HG02759 (cell line): ENCODE results near the gene NANOS1.
"Not testable (repeated sequence)": the region's sequence is repeated elsewhere in the genome, so short reads cannot be mapped to it uniquely, and the experiment has no call there.

ENCODE experiments used
- ATAC-seq: cut with Tn5 transposase; IDR thresholded peaks from one replicate; pipeline ENCODE4 v1.9.1; 2021; ENCODE audit warnings: mild to moderate bottlenecking, moderate library complexity; ENCODE audit not compliant: unreplicated experiment

Gene NANOS1

DNA sequence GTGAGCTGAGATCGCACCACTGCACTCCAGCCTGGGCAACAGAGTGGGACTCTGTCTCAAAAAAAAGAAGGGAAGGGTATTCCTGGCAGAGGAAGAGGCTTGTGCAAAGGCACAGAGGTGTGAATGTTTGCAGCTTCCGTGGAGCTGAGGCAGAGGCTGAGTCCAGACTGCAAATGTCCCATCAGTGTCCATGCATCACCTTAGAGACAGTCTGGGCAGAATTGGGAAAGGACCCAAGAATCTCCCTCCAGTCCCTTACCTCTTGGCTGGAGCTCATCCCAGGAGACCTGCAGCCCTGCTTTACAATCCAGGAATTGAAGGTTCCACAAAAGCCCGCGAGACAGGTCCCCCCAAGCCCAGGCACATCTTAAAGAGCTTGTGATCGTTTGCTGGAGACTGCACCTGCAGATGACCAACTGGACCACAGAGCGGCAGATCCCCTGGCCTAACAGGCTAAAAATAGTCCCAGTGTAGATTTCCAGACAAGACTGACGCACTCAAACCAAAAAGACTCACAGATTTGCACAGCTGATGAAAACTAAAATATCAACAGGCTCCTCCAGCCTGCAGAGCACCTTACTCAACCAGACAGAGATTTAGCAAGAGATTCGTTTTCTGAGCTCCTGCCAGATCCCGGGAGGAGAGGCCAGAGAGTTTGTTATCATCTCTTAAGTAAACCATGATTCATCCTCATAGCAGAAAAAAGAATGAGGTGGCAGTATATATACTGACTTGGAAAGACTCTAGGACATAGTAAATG lies 22.9 kb upstream of the NANOS1 start:
- no peak for ATAC-seq

DNA sequence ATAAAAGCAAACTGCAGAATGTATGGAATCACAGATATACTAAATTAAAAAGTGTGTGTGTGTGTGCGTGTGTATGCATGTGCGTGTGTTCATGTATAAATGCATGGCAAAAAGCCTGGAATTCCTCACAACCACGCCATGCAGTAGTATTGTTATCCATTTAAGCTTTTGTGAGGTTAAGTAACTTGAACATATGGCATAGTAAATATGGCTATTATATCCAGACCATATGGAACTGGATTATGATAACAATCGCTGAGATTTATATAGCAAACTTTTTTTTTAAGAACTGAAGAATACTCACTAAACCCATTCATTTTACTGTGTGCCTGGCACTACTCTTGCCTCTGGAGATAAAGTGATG lies 22.3 kb upstream of the NANOS1 start:
- ATAC-seq = no peak

DNA sequence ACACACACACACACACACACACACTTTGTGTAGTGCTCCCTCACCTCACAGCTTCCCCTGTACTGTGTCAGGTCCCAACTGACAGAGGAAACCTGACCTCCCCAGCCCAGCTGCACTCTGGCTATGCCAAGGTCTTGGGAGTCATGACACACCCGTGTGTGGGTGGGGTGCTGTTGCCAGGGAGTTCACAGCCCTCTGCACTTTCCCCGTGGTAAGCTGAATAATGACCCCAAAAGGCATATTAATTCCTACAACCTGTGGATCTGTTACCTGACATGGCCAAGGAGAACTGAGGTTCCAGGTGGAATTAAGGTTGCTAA lies 8.9 kb upstream of the NANOS1 start:
- no peak for ATAC-seq

DNA sequence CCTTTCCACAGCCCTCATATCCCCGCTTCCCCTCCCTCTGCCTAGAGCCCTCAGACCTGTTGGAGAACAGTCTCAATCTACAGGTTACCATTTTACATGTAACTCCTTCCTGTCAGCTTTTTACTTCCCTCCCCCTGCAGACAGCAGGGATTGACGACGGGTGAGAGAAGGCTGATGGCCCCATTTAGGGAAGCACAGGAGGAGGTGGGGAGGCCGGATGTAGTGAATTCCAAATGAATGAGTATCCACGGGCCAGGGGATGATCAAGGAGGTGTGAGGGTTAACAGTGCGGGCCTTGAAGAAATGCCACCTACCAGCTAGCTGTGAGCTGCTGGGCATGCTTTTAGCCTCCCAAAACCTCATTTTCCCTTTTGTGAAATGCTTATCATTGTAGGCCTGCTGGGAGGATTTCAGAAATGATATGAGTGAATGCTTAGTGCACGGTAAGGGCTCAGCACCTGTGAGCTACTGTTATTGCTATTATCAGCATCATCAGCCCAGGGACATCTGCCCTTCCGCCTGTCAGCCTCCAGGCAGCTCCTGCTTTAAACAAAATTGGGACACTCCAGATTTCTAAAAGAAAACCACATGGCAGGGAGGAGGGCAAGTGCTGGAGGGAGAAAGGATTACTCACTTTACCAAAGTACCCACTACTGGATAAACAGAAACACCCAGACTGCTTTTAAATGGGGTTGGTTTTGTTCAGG lies 6.5 kb upstream of the NANOS1 start:
- no peak for ATAC-seq

DNA sequence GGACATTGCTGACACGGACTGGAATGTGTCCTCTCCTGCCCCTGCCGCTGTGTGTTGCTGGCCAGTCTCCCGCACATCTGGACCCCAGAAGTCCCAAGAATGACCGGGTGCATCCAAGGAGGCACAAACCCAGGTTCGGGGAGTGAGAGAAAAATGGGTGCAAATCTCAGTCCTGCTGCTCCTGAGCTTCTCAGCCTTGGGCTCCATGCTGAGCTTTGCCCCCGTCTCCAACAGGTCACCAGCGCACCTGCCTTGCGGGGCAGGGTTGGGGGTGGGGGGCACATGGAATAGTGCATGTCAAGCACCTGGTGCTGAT lies 6.0 kb upstream of the NANOS1 start:
- ATAC-seq = no peak

DNA sequence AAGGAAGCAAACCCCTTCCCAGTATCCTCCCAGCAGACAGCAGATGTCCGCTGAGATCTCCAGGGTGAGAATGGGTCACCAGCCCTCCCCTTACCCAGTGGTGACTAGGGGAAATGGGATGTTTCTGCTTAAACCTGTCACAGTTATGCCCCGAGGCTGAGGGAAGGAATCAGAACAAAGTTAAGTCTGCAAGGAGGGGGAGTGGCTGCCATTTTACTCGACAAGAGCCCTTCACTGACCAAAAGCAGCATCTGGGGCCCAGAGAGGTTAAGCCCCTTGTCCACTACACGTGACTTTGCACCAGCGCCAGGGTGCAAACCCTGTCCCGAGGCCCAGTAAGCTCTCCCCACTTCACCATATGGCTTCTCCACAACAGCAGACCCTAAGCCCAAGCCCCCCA lies 4.6 kb upstream of the NANOS1 start:
- ATAC-seq = no peak

DNA sequence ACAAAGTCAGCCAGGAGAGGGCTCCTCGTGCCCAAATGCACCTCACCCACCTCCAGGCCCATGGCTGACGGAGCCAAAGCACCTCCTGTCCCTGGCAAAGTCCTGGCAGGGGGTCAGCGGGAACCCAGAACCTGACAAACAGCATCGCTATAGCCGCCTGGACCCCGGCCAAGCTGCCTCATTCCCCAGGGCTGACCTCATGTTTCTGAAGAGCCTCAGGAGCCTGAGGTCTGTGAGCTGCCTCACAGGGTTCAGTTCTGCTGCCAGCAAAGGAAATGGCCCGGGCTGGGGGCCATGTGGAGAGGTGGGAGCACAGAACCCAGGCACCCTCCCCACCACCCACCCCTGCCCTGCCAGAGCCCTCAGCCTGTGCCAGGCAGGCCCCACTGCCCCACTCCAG lies 4.2 kb upstream of the NANOS1 start:
- ATAC-seq = no peak

DNA sequence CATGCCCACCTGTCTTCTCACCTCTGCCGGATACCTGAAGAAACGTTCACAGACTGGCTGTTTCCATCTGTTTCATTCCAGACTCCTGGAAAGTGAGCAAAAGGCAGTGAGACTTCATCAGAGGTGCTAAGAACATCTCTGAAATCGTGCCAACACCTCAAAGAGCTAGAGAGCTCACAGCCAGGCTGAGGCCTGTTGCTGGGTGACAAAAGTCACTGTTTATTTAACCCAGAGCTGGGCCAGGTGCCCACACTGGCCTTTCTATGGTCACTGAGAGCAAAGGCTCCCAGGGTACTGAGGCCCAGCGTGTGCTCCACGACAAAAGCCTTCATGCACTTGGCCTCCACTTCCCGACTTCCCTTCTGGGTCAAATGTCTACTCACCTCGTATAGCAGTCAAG lies 3.7 kb upstream of the NANOS1 start:
- ATAC-seq = no peak

DNA sequence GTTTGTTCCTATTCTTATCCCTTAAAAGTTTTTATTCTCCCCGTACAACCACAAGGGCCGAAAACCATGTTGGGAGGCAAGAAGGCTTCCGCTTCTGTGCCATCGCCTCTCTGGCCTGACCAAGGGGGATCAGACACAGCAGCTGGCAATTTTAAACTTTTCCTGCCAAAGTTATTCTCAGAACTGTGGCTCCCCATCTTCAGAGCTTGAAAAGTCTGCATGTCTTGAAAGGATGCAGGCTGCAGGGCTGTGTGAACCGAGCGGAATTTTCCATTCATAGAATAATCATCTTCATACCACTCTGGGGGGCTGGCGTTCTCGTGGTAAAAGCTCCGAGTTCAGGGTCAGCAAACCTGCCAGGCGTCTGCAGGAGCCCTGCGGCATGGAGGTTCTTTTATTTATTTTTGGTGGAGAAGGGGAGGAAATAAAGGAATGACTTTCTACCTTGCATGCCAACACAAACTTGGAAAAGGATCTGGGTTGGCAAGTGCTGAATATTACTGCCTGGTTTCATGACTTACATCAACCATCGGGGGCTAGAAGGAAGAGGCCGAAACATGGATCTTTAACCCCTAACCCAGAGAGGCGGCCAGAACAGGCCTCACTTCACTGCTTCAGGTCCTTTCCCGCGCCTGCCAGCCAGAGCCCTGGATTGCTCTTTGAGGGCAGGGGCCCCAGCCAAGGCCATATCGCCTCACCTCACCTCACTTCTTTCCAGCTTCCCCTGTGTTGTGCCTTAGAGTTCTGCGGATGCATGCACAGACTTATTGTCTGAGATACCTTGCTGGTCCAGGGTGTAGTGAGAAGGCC lies 3.0 kb upstream of the NANOS1 start:
- no peak for ATAC-seq

DNA sequence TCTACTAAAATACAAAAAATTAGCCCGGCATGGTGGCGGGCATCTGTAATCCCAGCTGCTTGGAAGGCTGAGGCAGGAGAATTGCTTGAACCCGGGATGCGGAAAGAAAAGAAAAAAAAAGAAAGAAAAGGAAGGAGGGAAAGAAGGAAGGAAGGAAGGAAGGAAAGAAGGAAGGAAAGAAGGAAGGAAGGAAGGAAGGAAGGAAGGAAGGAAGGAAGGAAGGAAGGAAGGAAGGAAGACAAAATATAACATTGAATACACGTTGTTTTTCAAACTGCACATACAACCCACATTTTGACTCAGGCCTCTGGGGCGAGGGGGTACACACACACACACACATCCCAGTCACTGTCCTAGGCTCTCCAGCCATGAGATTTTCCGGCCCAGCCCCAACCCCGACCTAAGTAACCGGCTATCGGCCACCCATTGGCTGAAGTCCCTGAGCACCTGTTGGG lies 1.0 kb upstream of the NANOS1 start:
- ATAC-seq = not testable (repeated sequence)

DNA sequence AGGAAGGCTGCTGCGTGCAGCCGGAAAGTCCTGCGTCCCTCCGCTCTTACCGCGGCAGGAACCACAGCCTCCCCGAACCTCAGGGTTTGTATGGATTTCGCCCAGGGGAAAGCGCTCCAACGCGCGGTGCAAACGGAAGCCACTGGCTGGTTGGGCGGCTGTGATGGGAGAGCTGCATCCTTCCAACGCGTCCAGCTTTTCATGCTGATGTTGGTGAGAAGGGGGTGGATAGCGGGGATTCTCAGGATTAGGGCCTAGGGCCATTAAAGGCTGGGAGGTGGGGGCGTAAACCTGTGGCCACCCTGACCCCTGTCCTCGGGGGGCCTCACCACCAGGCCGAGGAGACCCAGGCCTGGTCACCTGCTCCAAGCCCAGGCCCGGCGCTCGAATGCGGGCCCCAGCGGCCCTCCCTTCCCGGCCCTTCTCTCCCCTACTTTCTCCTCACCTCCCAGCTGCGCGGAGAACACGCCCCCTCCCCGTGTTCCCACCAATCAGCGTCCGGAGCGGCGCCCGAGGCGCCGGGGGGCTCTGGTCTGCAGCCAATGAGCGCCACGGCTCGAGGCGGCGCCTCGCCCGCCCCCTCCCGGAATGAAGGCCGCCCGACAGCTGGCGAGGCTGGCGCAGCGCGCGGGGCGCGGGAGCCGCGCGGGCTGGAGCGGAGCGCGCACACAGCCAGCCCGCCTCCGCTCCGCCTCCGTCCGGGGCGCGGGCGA lies 458 bp upstream of the NANOS1 start:
- peak; percentile 69 for ATAC-seq

DNA sequence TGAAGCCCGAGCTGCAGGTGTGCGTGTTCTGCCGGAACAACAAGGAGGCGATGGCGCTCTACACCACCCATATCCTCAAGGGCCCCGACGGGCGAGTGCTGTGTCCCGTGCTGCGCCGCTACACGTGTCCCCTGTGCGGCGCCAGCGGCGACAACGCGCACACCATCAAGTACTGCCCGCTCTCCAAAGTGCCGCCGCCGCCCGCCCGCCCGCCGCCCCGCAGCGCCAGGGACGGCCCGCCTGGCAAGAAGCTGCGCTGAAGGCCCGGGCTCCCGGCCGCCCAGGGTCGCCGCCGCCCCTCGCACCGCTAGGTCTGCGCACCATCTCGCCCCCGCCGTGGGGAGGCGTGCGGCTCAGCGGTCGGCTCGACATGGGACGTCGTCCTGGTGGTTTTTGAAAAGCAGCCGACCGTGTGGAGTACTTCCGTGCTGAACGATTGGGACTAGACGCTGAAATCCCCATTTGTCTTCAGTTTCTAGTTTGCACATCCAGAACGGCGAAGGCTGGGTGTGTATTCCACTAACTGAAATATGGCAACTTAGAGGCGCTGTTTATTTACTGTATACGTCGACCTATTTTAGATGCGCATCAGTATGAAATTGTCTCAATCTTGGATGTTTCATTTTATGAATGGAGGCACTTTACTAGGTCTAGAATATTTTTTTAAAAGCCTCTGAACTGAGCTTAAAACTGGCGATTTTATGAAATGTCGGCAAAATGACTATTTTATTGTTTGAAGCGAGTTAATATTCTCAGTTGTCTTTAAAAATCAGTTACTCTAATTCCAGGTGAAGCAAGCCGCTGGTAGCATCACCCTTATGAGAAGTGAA lies 1.1 kb downstream of the NANOS1 start:
- peak; percentile 57 for ATAC-seq

DNA sequence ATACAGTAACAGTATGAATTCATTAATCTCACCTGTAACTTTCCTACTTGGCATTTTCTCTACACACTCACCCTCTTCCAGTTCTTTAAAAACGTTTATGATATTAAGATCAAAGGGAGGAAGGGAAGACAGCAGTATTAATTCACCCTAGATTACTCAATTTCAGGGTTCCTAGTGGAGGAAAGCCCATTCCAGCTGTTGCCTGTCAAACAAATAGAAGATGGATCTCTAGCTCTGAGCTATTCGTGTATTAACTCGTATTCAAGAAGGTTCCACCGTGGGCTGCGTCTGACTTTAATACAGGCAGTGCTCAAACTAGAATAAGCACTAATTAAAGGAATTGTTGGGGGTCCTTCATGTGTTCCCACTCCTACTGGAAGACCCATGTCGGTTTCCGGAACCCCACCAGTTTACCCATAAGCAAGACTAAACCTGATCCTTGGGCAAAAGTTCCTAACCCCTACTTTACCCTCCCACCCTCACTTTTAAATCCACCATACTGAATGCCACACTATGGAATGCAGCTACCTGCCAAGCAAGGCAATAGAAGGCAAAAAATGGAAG lies 2.1 kb downstream of the NANOS1 start:
- no peak for ATAC-seq

DNA sequence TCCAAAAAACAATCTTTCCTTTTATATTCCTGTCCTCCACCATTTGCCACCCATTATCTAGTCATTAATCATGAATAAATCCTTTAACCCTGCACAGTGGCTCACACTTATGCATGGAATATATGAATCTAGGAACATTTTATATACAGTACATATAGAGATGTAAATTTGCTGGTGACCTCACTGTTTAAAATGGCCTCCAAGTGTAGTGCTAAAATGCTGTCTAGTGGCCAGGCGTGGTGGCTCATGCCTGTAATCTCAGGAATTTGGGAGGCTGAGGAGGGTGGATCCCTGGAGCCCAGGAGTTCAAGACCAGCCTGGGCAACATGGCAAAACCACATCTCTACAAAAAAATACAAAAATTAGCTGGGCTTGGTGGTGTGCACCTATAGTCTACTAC lies 9.6 kb downstream of the NANOS1 start:
- no peak for ATAC-seq

DNA sequence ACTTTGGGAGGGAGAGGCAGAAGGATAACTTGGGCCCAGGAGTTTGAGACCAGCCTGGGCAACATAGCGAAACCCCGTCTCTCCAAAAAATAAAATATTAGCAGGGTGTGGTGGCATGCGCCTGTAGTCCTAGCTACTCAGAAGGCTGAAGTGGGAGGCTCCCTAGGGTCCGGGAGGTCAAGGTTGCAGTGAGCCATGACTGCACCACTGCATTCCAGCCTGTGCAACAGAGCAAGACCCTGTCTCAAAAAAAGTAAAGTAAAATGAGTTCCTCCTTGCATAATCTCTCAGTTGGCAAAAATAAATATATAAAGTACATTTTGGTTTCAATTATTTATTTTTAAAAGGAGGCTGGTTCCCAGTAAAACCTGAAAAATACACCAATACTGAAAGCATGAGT lies 11.8 kb downstream of the NANOS1 start:
- ATAC-seq = no peak

DNA sequence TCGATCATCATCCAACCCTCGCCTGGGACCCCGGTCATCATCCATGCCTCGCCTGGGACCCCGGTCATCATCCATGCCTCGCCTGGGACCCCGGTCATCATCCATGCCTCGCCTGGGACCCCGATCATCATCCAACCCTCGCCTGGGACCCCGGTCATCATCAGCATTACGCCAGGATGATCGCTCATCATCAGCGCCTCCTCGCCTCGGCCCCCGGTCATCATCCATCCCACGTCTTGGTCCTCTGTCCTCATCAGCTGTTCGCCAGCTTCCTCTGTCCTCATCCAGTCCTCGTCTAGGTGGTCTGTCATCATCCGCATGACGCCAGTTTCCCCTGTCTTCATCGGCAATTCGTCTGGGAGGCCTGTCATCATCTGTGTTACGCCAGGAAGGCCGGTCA lies 12.7 kb downstream of the NANOS1 start:
- no peak for ATAC-seq

DNA sequence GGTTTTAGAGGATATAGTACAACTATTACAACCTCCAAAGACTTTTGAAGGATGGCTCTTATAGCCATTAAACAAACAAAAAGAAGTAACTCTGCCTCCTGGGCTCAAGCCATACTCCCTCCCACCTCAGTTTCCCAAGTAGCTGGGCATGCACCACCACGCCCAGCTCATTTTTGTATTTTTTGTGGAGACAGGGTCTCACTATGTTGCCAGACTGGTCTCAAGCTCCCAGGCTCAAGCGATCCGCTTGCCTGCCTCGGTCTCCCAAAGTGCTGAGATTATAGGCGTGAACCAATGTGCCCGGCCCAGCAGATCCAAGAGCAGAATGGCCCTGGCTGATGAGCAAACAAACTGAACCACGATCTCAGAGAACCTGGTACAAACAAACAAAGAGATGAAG lies 16.0 kb downstream of the NANOS1 start:
- ATAC-seq = no peak

DNA sequence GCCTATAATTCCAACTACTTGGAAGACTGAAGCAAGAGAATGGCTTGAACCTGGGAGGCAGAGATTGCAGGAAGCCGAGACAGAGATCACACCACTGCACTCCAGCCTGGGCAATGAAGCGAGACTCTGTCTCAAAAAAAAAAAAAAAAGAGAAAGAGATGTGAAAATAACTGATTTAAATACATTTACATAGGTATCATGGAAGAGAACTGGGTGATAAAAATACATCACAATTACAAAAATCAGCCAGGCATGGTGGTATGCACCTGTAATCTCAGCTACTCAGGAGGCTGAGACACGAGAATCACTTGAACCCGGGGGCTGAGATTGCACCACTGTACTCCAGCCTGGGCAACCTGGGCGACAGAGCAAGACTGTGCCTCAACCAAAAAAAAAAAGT lies 19.8 kb downstream of the NANOS1 start:
- no peak for ATAC-seq

DNA sequence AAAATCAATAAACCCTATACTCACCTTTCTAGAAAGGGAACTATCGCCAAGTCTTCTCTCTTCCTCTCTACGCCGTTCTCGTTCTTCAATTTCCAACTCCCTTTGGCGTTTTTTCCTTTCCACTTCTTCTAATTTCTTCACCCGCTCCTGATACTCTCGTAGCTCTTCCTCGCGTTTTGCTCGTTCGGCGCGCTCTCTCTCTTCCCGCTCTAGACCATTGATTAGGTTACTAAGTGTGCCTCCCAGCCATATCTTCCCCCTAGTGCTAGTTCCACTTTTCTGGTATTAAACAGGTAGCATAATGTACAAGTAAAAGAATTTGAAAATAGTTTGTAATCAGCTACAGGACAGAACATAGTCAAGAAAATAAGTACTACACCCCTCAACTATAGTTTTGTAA lies 20.3 kb downstream of the NANOS1 start:
- no peak for ATAC-seq

DNA sequence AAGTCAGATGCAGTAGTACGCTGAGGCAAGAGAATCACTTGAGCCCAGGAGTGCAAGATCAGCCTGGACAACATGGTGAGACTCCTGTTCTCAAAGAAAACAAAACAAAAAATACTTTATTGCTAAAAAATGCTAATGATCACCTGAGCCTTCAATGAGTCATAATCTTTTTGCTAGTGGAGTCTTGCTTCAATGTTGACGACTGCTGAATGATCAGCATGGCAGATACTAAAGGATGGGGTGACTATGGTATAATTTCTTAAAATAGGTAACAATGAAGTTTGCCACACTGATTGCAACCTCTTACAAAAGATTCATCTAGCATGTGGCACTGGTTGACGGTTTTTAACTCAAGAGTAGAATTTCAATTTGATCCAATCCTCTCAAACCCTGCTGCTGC lies 22.3 kb downstream of the NANOS1 start:
- no peak for ATAC-seq
